ENCODE data around the gene DIPK1C. TPM values are rescaled to one million over a fixed set of nuclear protein-coding genes. Genes with fewer than 3 reads are reported as not detected.
A peak's percentile ranks its signal among the peaks of the same experiment; 100 is the strongest.

DIPK1C gene
- polyA plus RNA-seq, 2 of the 4 experiments (the other 2 are of a cell fraction), result not detected

DNA sequence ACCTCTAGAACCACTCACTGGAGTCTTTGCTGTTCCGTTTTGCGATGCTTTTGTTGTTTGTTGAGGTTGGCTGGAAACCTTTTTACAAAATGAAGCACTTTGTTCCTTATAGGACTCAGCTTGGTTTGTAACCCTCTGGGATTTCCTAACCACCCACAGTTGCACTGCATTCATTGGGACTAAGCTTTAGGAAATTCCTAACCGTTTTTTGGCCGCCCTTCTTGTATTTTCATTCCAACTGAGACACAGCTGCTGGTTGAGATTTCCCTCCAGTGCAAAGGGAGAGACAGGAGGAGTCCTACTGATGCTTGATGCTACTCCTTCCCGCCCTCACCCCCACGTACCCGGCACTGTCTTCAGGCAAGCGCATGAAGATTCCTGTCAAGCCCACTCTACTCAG is 6.1 kb upstream of the DIPK1C start:
- CTCF ChIA-PET, result no interaction called here
- no peak overlapping the region for H3K4me2 ChIP-seq
- no peaks in the 10 kb centered on the region for H3K4me1 ChIP-seq
- ATAC-seq, result no peak
- H3K9me3 ChIP-seq, result no peaks in the 10 kb centered on the region
- no peak for DNase-seq (ENCODE audit: low read depth in 1 of 2, low spot score in 1 of 2)
- WGBS (ENCODE audit: missing lambda C conversion rate), result 31% methylated on average over 7 of the region's 8 CpGs
- no peak for FAIRE-seq
- no peak overlapping the region for H3K27ac ChIP-seq
- TF ChIP-seq CHD2 (IDR thresholded peaks at IDR 0.05; ENCODE audit: low read length, partially characterized antibody), result no peak
- no peak for TF ChIP-seq MAZ (IDR thresholded peaks at IDR 0.05; ENCODE audit: borderline replicate concordance, low read depth, low read length)
- TF ChIP-seq CHD4 (IDR thresholded peaks at IDR 0.05; ENCODE audit: borderline replicate concordance), result no peak
- no peak for TF ChIP-seq RAD21 (conservative IDR thresholded peaks at IDR 0.05 in 1 of 2, IDR thresholded peaks at IDR 0.05 in 1 of 2)
- no peak for TF ChIP-seq ZNF302 (CRISPR knock-in tag; IDR thresholded peaks at IDR 0.05)
- TF ChIP-seq MAFK (IDR thresholded peaks at IDR 0.05; ENCODE audit: partially characterized antibody), result no peak
- no peak for TF ChIP-seq SREBF2 (IDR thresholded peaks at IDR 0.05)
- TF ChIP-seq EHF (CRISPR knock-in tag; IDR thresholded peaks at IDR 0.05), result no peak
- TF ChIP-seq NFE2L2 (conservative IDR thresholded peaks at IDR 0.05; ENCODE audit: low read length), result no peak
- TF ChIP-seq MYC (IDR thresholded peaks at IDR 0.05; ENCODE audit: borderline replicate concordance, low read length), result no peak
- TF ChIP-seq PHF8 (IDR thresholded peaks at IDR 0.05; ENCODE audit: borderline replicate concordance, low read depth), result no peak
- no peak for TF ChIP-seq RARB (CRISPR knock-in tag; IDR thresholded peaks at IDR 0.05)
- TF ChIP-seq HEYL (CRISPR knock-in tag; IDR thresholded peaks at IDR 0.05), result no peak
- TF ChIP-seq BHLHE40 (IDR thresholded peaks at IDR 0.05; ENCODE audit: low read depth, low read length), result no peak
- TF ChIP-seq FOSB (CRISPR knock-in tag; IDR thresholded peaks at IDR 0.05), result no peak
- TF ChIP-seq FOXS1 (CRISPR knock-in tag; IDR thresholded peaks at IDR 0.05), result no peak
- no peak for TF ChIP-seq TFCP2L1 (CRISPR knock-in tag; IDR thresholded peaks at IDR 0.05)
- no peak for TF ChIP-seq CBX2 (IDR thresholded peaks at IDR 0.05; ENCODE audit: borderline replicate concordance, low read depth)
- no peak for TF ChIP-seq ZSCAN20 (CRISPR knock-in tag; IDR thresholded peaks at IDR 0.05)
- H3K4me3 ChIP-seq, result no peak overlapping the region
- POLR2A ChIA-PET, result no interaction called here

DNA sequence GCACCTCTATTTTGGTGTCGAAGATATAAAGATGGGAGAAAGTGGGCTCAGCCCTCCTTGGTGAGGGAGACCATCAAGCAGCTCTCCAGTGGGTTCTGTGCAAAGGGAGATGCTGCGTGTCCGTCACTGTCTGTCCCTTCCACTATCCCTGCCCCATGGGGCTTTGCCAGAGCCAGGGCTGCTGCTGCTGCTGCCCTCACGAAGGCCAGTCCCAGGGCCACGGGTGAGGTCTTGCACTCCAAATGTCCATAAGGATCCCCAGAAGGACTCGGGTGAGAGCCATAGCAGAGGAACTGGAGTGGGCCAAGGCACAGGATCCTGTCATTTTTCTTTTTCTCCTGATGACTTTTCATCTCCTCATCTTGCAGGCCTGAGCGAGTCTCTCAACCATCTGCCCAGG is 3.7 kb upstream of the DIPK1C start:
- Histone ChIP-seq H3K9me3 (no peaks in the 10 kb centered on the region), H3K4me3 (no peak overlapping the region), H3K4me1 (0 out of 3 replicates have a peak, but pooled peaks cover 4% of the 10 kb centered on the region), H3K4me2 (no peak overlapping the region), H3K27ac (no peak overlapping the region)
- CTCF ChIA-PET, result interaction anchor here (0.7 kb wide), 2 partner anchors 194 to 1573 kb away, joined by 3 to 4 read pairs; no protein-coding TSS in a partner anchor
- TF ChIP-seq ZFP36 (IDR thresholded peaks at IDR 0.05; ENCODE audit: borderline replicate concordance, partially characterized antibody) (no peak), ZNF302 (CRISPR knock-in tag; IDR thresholded peaks at IDR 0.05) (no peak), NFE2L2 (conservative IDR thresholded peaks at IDR 0.05; ENCODE audit: low read length) (no peak), EP300 (IDR thresholded peaks at IDR 0.05) (no peak), ESRRA (IDR thresholded peaks at IDR 0.05; ENCODE audit: borderline replicate concordance, low read length) (no peak), RNF2 (IDR thresholded peaks at IDR 0.05; ENCODE audit: borderline replicate concordance, low read depth) (no peak), SMC3 (IDR thresholded peaks at IDR 0.05) (no peak)
- TF ChIP-seq, protein P1, sequence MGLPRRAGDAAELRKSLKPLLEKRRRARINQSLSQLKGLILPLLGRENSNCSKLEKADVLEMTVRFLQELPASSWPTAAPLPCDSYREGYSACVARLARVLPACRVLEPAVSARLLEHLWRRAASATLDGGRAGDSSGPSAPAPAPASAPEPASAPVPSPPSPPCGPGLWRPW (IDR thresholded peaks at IDR 0.05), result no peak
- 50% methylated on average over 7 of the region's 7 CpGs for WGBS (ENCODE audit: missing lambda C conversion rate)
- no peak for ATAC-seq
- POLR2A ChIA-PET, result no interaction called here
- FAIRE-seq, result no peak
- DNase-seq (ENCODE audit: low read depth in 1 of 2, low spot score in 1 of 2), result no peak

DNA sequence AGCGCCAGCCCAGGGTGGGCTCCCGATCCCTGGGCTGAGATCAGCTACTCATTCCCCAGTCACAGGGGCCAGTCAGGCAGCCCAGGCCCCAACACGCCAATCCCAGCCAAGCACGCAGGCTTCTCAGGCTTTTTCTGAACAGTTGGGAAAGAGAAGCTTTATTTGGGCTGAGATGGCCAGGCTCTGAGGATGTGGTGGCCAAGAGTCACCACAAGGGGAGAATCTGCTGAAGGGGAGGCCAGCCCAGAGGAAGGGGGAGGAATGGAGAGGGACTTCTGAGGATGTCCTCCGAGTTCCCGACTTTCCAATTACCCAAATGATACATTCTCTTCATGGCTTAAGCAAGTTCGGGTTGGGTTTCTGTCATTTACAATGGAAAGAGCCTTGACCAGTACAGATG is 2.8 kb upstream of the DIPK1C start:
- no peaks in the 10 kb centered on the region for H3K9me3 ChIP-seq
- POLR2A ChIA-PET, result no interaction called here
- TF ChIP-seq, protein P2, sequence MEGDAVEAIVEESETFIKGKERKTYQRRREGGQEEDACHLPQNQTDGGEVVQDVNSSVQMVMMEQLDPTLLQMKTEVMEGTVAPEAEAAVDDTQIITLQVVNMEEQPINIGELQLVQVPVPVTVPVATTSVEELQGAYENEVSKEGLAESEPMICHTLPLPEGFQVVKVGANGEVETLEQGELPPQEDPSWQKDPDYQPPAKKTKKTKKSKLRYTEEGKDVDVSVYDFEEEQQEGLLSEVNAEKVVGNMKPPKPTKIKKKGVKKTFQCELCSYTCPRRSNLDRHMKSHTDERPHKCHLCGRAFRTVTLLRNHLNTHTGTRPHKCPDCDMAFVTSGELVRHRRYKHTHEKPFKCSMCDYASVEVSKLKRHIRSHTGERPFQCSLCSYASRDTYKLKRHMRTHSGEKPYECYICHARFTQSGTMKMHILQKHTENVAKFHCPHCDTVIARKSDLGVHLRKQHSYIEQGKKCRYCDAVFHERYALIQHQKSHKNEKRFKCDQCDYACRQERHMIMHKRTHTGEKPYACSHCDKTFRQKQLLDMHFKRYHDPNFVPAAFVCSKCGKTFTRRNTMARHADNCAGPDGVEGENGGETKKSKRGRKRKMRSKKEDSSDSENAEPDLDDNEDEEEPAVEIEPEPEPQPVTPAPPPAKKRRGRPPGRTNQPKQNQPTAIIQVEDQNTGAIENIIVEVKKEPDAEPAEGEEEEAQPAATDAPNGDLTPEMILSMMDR (IDR thresholded peaks at IDR 0.05), result no peak
- TF ChIP-seq CEBPB (IDR thresholded peaks at IDR 0.05), result no peak
- no peak overlapping the region for H3K27ac ChIP-seq
- H3K4me2 ChIP-seq, result no peak overlapping the region
- ATAC-seq (peak; percentile 79 to 89; a peak in 5 of 6 replicates), FAIRE-seq (no peak), DNase-seq (ENCODE audit: low read depth in 1 of 2, low spot score in 1 of 2) (peak; percentile 16 to 32)
- 0 out of 3 replicates have a peak, but pooled peaks cover 4% of the 10 kb centered on the region for H3K4me1 ChIP-seq
- CTCF ChIA-PET, result interaction anchor here (1.1 kb wide), 1 partner anchor 9 kb away, joined by 3 read pairs; no protein-coding TSS in a partner anchor
- H3K4me3 ChIP-seq, result no peak overlapping the region
- WGBS (ENCODE audit: missing lambda C conversion rate), result 6% methylated on average over 6 of the region's 7 CpGs
